Liver (tissue), 9 donors: ENCODE measurements around the gene BOC. TPM values are rescaled to one million over a fixed set of nuclear protein-coding genes. Genes with fewer than 3 reads are reported as not detected.

Source experiments
- DNase-seq: peaks from one replicate; pipeline ENCODE4 v3.0.0-alpha.2; 2017; ENCODE audit warnings: low spot score
- H3K27ac ChIP-seq, 2 donors: one replicate each; pipeline ENCODE4 v1.7.0; 2013; ENCODE audit warnings: inconsistent platforms in 2 of 2, low read length in 2 of 2, control low read depth in 1 of 2, low read depth in 1 of 2, mild to moderate bottlenecking in 1 of 2
- H3K27me3 ChIP-seq, 4 donors: one replicate each; pipeline versions ENCODE4 v1.6.1 to v1.7.0; 2013; ENCODE audit warnings: low read length in 3 of 4, inconsistent platforms in 1 of 4, mild to moderate bottlenecking in 1 of 4, moderate library complexity in 1 of 4; ENCODE audit not compliant: control insufficient read depth in 4 of 4, insufficient read depth in 4 of 4
- H3K36me3 ChIP-seq, 4 donors: one replicate each; pipeline versions ENCODE4 v1.6.1 to v1.7.0; 2013; ENCODE audit warnings: low read length in 3 of 4, mild to moderate bottlenecking in 3 of 4, low read depth in 1 of 4, moderate library complexity in 1 of 4; ENCODE audit not compliant: control insufficient read depth in 4 of 4, insufficient read depth in 3 of 4
- H3K4me1 ChIP-seq, 4 donors: one replicate each; pipeline versions ENCODE4 v1.6.1 to v1.7.0; 2013; ENCODE audit warnings: low read length in 3 of 4, mild to moderate bottlenecking in 3 of 4, moderate library complexity in 1 of 4; ENCODE audit not compliant: control insufficient read depth in 4 of 4, insufficient read depth in 4 of 4
- H3K4me3 ChIP-seq, 3 donors: one replicate each; pipeline versions ENCODE4 v1.6.1 to v1.7.0; 2013; ENCODE audit warnings: low read length in 3 of 3, control low read depth in 1 of 3, low read depth in 1 of 3, mild to moderate bottlenecking in 1 of 3
- H3K9ac ChIP-seq, 2 donors: one replicate each; pipeline ENCODE4 v1.7.0; 2013; ENCODE audit warnings: low read length in 2 of 2, mild to moderate bottlenecking in 2 of 2, moderate library complexity in 2 of 2, control low read depth in 1 of 2, low read depth in 1 of 2
- H3K9me3 ChIP-seq, 4 donors: one replicate each; pipeline versions ENCODE4 v1.6.1 to v1.7.0; 2013; ENCODE audit warnings: low read length in 3 of 4; ENCODE audit not compliant: control insufficient read depth in 4 of 4
- ATF3 ChIP-seq: IDR thresholded peaks from 2 replicates; pipeline ENCODE4 v1.6.1; 2016; ENCODE audit warnings: antibody characterized with exemption
- CTCF ChIP-seq: fragments of 150-350 bp; IDR thresholded peaks from 2 replicates; pipeline ENCODE4 v1.5.1; 2017; ENCODE audit warnings: improper control_type of control experiment, low read depth, low read length; ENCODE audit not compliant: missing input control
- EGR1 ChIP-seq, 2 donors: IDR thresholded peaks; 2 replicates each; pipeline ENCODE4 v1.6.1; 2016 to 2018; ENCODE audit warnings: antibody characterized with exemption in 2 of 2, low read depth in 2 of 2
- FOXA1 ChIP-seq: IDR thresholded peaks from 2 replicates; pipeline ENCODE4 v1.6.1; 2016; ENCODE audit warnings: antibody characterized with exemption
- FOXA2 ChIP-seq: IDR thresholded peaks from 2 replicates; pipeline ENCODE4 v1.6.1; 2016; ENCODE audit warnings: antibody characterized with exemption
- GABPA ChIP-seq, 2 donors: IDR thresholded peaks in 1 of 2; conservative IDR thresholded peaks in 1 of 2; 2 replicates each; pipeline ENCODE4 v1.6.1; 2016; ENCODE audit warnings: antibody characterized with exemption in 2 of 2, mild to moderate bottlenecking in 1 of 2, moderate library complexity in 1 of 2
- HNF4A ChIP-seq, 2 donors: conservative IDR thresholded peaks; 2 replicates each; pipeline ENCODE4 v1.6.1; 2016; ENCODE audit warnings: antibody characterized with exemption in 2 of 2, mild to moderate bottlenecking in 2 of 2
- HNF4G ChIP-seq: IDR thresholded peaks from 2 replicates; pipeline ENCODE4 v1.6.1; 2016; ENCODE audit warnings: antibody characterized with exemption
- JUND ChIP-seq, 2 donors: IDR thresholded peaks; 2 replicates each; pipeline ENCODE4 v1.6.1; 2016; ENCODE audit warnings: antibody characterized with exemption in 2 of 2
- MAX ChIP-seq: IDR thresholded peaks from 2 replicates; pipeline ENCODE4 v1.6.1; 2016; ENCODE audit warnings: antibody characterized with exemption
- NR2F2 ChIP-seq: IDR thresholded peaks from 2 replicates; pipeline ENCODE4 v1.6.1; 2016; ENCODE audit warnings: antibody characterized with exemption
- RAD21 ChIP-seq, 2 donors: IDR thresholded peaks; 2 replicates each; pipeline ENCODE4 v1.6.1; 2016; ENCODE audit warnings: antibody characterized with exemption in 2 of 2, mild to moderate bottlenecking in 2 of 2
- REST ChIP-seq: IDR thresholded peaks from 2 replicates; pipeline ENCODE4 v1.6.1; 2016; ENCODE audit warnings: antibody characterized with exemption, mild to moderate bottlenecking
- RXRA ChIP-seq, 2 donors: IDR thresholded peaks; 2 replicates each; pipeline ENCODE4 v1.6.1; 2017 to 2018; ENCODE audit warnings: antibody characterized with exemption in 2 of 2, mild to moderate bottlenecking in 1 of 2
- TAF1 ChIP-seq: conservative IDR thresholded peaks from 2 replicates; pipeline ENCODE4 v1.6.1; 2016; ENCODE audit warnings: antibody characterized with exemption, mild to moderate bottlenecking
- YY1 ChIP-seq: IDR thresholded peaks from 2 replicates; pipeline ENCODE4 v1.6.1; 2016; ENCODE audit warnings: antibody characterized with exemption, mild to moderate bottlenecking
- ZBTB33 ChIP-seq: IDR thresholded peaks from 2 replicates; pipeline ENCODE4 v1.6.1; 2016; ENCODE audit warnings: antibody characterized with exemption
- WGBS: extraction: QIAGEN DNeasy Blood & Tissue Kit; methylation state at CpG from one replicate; pipeline ENCODE4 v1.1.7; 2013; 5-methylcytosine and 5-hydroxymethylcytosine counted together
- polyA plus RNA-seq, 2 donors: library from polyadenylated mRNA; stranded (reverse) in 1 of 2; unstranded in 1 of 2; fragments of 200-250 nt in 1 of 2; fragments of >200 nt in 1 of 2; fragmentation: Nextera tagmentation in 1 of 2; extraction: Ambion mirVana in 1 of 2; gene quantifications; one replicate each; pipeline versions ENCODE4 v1.2.1 to v1.2.3, GENCODE V29; 2013 to 2015
- total RNA-seq, 2 donors: library from RNA; depleted of rRNA; stranded (reverse); fragments of >200 nt; gene quantifications; one replicate each; pipeline ENCODE4 v1.2.3, GENCODE V29; 2014
- donor health status: healthy.
- donor health status: healthy.
- donor health status: healthy.
- donor health status: healthy.
- donor health status: healthy.

The BOC gene
- total and polyA plus RNA-seq, 4 donors: 0.31 to 1.5 (median 0.65) TPM; not detected in 1

GRCh38 chr3:113312416-113312815 is 101.1 kb downstream of the BOC start:
- Histone ChIP-seq H3K4me3 (no peak overlapping the region), H3K9ac (no peak overlapping the region), H3K9me3 (peaks cover 0 to 7% (median 0%) of the 10 kb centered on the region in 4 donors), H3K36me3 (peaks cover 0 to 6% (median 0%) of the 10 kb centered on the region in 4 donors), H3K4me1 (no peaks in the 10 kb centered on the region), H3K27ac (no peak overlapping the region), H3K27me3 (no peaks in the 10 kb centered on the region)
- TF ChIP-seq ZBTB33 (no peak), HNF4A (conservative IDR thresholded peaks at IDR 0.05) (no peak), RAD21 (IDR thresholded peaks at IDR 0.05) (no peak), EGR1 (IDR thresholded peaks at IDR 0.05; ENCODE audit: low read depth in 2 of 2) (no peak), TAF1 (no peak), FOXA1 (no peak), NR2F2 (no peak), HNF4G (no peak), YY1 (no peak), REST (no peak), JUND (IDR thresholded peaks at IDR 0.05) (no peak), CTCF (no peak)
- WGBS: 98% methylated on average over 3 of the region's 3 CpGs
- DNase-seq: no peak

GRCh38 chr3:113314923-113315322 is 103.6 kb downstream of the BOC start:
- Histone ChIP-seq H3K9ac (no peak overlapping the region), H3K27ac (no peak overlapping the region), H3K4me3 (no peak overlapping the region), H3K36me3 (peaks cover 0 to 6% (median 0%) of the 10 kb centered on the region in 4 donors), H3K4me1 (no peaks in the 10 kb centered on the region), H3K27me3 (no peaks in the 10 kb centered on the region), H3K9me3 (peaks cover 0 to 7% (median 0%) of the 10 kb centered on the region in 4 donors)
- over 99% methylated on average over 2 of the region's 2 CpGs for WGBS
- no peak for DNase-seq
- TF ChIP-seq TAF1 (no peak), RXRA (IDR thresholded peaks at IDR 0.05) (no peak), ZBTB33 (no peak), EGR1 (IDR thresholded peaks at IDR 0.05; ENCODE audit: low read depth in 2 of 2) (no peak), ATF3 (no peak), MAX (no peak), GABPA (IDR thresholded peaks at IDR 0.05 in 1 of 2, conservative IDR thresholded peaks at IDR 0.05 in 1 of 2) (no peak), FOXA2 (no peak), HNF4A (conservative IDR thresholded peaks at IDR 0.05) (no peak), HNF4G (no peak), YY1 (no peak), CTCF (no peak)
